Fibroblast of pulmonary artery (primary cell): ENCODE results near the gene MORN5.

Experiments used
- DNase-seq: peaks from one replicate; pipeline ENCODE4 v3.0.0-alpha.2; 2010; ENCODE audit warnings: low read depth
- H3K4me3 ChIP-seq: replicated peaks from 2 replicates; pipeline ENCODE4 v1.5.1; 2011; ENCODE audit warnings: low read depth, mild to moderate bottlenecking, control low read depth, low read length, moderate library complexity
- TF ChIP-seq, protein P1 (sequence below): IDR thresholded peaks from 2 replicates; pipeline ENCODE4 v1.5.1; 2011; ENCODE audit warnings: mild to moderate bottlenecking, control low read depth, low read length, inconsistent platforms; ENCODE audit errors: missing control alignments

The MORN5 gene

DNA sequence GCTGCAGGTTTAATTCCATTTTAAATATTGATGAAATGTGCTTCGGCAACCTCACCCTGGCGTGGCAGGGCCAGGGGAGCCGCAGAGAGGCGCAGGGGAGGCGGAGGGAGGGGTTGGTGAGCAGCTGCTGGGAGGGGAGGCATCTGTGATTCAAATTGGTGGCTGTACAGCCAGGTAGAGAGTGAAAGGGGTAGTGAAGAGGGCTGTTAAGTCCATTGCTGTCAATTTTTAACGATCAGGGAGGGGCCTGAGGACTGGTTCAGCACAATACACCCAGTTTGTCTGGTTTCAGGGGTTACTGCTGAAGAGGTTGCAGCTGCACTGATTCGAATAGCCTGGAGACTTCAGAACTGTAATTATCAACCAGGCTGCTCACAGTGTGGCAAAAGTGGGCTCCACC, 37.7 kb downstream of the MORN5 start:
- TF ChIP-seq, protein P1, sequence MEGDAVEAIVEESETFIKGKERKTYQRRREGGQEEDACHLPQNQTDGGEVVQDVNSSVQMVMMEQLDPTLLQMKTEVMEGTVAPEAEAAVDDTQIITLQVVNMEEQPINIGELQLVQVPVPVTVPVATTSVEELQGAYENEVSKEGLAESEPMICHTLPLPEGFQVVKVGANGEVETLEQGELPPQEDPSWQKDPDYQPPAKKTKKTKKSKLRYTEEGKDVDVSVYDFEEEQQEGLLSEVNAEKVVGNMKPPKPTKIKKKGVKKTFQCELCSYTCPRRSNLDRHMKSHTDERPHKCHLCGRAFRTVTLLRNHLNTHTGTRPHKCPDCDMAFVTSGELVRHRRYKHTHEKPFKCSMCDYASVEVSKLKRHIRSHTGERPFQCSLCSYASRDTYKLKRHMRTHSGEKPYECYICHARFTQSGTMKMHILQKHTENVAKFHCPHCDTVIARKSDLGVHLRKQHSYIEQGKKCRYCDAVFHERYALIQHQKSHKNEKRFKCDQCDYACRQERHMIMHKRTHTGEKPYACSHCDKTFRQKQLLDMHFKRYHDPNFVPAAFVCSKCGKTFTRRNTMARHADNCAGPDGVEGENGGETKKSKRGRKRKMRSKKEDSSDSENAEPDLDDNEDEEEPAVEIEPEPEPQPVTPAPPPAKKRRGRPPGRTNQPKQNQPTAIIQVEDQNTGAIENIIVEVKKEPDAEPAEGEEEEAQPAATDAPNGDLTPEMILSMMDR: no peak
- no peak for DNase-seq
- no peak overlapping the region for H3K4me3 ChIP-seq

DNA sequence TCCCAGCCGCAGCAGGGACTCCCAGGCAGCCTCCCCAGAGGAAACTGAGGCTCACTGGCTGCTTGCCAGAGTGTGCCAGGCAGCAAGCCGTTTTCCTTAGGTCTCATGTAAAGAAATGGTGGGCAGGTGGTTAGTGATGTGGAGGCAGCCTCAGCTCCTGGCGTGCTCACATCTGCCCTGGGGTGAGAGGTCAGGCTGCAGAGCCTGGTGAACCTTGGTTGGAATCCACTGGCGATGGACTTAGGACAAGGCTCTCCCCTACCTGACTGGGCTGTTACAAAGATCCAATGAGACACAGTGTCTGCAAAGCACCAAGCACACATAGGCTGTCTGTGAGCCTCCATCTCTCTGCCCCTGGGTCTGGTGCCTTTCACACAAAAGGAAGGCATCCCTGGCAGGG, 38.2 kb downstream of the MORN5 start:
- H3K4me3 ChIP-seq: no peak overlapping the region
- no peak for DNase-seq
- TF ChIP-seq, protein P1: no peak

- peak; percentile 42 for DNase-seq
- TF ChIP-seq, protein P1: no peak
These were observed 41.4 kb downstream of the MORN5 start for GRCh38 chr9:122200960-122201595.

GRCh38 chr9:122201641-122202040, 41.9 kb downstream of the MORN5 start:
- no peak overlapping the region for H3K4me3 ChIP-seq
- DNase-seq: no peak
- TF ChIP-seq, protein P1: no peak

More at GRCh38 chr9:122200960-122201595, 41.4 kb downstream of the MORN5 start:
- H3K4me3 ChIP-seq: no peak overlapping the region

DNA sequence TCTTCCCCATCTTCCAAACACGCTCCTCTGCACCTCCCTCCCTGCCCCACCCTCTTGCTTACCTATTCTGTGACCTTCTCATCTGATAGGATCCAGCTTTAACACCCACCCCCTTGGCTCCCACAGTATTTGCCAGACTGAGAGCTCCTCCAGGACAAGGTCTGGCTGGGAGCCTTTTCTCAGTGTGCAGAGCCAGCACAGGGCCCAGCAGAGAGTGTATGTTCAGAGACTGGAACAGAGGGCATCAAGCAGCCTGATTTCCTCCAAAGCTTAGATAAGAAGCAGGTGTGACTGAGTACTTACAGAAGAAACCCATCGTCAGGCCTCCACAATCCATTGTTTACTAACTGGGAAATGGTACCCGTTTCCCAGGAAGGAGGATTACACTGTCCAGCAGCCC, 42.4 kb downstream of the MORN5 start:
- H3K4me3 ChIP-seq: no peak overlapping the region
- no peak for DNase-seq
- TF ChIP-seq, protein P1: no peak

- H3K4me3 ChIP-seq: no peak overlapping the region
- DNase-seq: no peak
- TF ChIP-seq, protein P1: no peak
These were observed 44.3 kb downstream of the MORN5 start for GRCh38 chr9:122204055-122204454.

- no peak overlapping the region for H3K4me3 ChIP-seq
- TF ChIP-seq, protein P1: no peak
These were observed 44.8 kb downstream of the MORN5 start for GRCh38 chr9:122204491-122204890.

More at GRCh38 chr9:122204491-122204890, 44.8 kb downstream of the MORN5 start:
- no peak for DNase-seq
